Measurements from ENCODE around the gene STPG4.
"Not testable (repeated sequence)": the region's sequence is repeated elsewhere in the genome, so short reads cannot be mapped to it uniquely, and the experiment has no call there.

The STPG4 gene, protein sequence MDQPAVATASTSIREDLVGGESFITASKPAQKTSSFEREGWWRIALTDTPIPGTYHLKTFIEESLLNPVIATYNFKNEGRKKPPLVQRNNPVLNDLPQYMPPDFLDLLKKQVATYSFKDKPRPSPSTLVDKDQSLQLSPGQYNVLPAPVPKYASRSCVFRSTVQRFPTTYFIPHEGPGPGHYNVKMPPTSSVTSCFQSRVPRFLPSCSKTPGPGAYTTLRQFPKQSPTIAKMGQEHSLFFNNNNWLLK

DNA sequence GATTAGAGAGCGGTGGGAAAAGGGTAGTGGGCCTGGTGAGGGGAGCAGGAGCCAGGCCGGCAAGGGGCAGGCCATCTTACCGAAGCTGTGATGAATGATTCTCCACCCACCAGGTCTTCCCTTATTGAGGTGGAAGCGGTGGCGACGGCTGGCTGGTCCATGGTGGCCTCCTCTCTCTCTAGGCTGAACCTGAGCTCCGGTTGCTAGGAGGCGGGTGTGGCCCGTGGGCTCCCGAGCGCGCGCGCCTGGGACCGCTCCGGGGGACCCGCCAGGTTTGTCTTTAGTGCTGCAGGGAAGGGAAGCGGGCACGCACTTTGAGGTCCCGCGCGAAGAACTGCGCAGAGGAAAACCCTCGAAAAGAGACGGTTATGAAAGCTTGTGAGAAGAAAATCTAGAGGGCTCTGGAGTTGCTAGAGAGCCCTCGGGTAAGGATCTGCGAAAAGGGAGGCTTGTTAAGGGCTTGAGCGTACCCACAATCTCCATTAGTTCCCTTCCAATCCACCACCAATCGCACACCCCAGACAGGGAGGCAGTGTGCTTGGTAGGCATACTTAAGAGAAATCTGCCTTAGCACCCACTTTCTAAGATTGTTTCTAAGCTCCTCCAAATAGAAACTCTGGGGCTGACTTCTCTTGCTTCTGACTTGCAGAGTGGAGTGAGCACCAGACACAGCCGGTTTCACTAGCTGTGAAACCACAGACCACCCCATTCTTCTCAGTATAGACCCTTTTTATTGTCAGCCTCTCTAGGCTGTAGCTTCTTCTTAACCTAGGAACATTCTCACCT lies at the start of gene STPG4:
Gene STPG4, minus strand, starts transcription at position 218 of the 786 bp plus-strand sequence. Its CDS starts 57 bp downstream, at position 161.
- DNase-seq (ENCODE audit: low read depth) = no peak

DNA sequence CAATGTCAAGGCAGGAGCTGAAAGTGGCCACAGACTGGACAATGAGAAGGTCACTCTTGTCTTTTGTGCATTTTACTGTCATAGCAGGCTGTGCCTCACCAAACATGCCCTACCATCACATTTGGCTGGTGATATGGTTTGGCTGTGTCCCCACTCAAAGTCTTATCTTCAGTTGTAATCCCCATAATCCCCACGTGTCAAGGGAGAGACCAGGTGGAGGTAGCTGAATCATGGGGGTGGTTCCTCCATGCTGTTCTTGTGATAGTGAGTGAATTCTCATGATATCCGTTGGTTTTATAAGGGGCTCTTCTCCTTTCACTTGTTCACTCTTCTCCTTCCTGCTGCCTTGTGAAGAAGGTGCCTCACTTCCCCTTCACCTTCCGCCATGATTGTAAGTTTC lies 49.6 kb upstream of the STPG4 start:
- DNase-seq (ENCODE audit: low read depth) = no peak

DNA sequence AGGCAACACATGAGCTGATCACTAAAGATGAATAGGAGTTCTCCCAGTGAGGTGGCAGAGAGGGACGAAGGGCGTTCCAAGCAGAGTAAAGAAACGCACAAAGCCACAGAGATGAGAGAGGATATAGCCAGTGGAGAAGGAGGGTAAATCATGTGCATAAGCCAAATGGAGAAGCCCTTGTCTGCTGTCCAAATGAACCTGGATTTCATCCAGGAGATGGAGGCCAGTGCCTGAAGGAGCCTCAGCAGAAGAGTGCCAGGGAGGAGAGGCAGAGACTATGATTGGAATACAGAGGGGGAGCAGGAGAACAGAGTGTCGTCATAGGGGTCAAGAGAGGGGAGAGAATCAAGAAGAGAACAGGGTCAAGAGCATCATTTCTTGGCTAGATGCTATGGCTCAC lies 48.9 kb upstream of the STPG4 start:
- DNase-seq (ENCODE audit: low read depth) = no peak

DNA sequence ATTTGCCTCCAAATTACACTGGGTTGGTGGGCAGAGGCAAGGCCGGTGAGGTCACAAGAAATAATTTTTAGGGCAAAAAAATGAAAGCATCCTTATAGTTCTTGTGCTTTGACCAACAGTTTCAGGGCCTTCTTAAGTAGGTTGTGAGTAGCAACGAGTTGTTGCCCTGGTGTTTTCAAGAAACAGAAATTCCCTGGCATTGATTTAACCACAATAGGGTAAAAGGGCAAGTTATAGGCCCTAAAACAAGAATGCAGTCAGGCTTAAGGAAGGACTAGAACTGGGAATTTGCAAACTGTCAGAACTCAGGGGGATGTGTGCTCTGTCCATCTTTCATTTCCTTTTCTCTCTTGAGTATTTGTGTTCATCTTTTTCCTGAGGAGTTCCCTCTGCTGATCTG lies 46.1 kb upstream of the STPG4 start:
- peak; percentile 51 for DNase-seq (ENCODE audit: low read depth)

DNA sequence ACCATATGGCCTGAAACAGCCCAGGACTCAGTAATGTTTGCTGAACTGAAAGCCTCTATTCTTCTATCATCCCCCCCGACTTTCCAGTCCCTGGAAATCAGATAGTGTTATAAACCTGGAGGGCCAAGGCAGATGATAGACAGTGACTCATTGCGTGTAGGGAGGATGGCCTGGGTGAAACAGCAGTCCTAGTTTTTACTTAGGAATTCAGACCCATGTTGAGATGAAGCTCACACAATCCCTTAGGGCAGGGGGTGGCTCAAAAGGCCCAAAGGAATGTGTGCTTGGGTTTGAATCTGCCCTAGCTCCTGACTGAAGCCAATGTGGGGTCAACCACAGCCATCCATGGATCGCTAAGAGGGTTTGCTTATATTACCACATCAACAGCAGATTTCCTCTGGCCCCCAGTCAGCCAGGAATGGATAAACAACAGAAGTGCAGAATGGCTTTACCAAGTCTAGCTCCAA lies 43.9 kb upstream of the STPG4 start:
- peak; percentile 100 for DNase-seq (ENCODE audit: low read depth)

DNA sequence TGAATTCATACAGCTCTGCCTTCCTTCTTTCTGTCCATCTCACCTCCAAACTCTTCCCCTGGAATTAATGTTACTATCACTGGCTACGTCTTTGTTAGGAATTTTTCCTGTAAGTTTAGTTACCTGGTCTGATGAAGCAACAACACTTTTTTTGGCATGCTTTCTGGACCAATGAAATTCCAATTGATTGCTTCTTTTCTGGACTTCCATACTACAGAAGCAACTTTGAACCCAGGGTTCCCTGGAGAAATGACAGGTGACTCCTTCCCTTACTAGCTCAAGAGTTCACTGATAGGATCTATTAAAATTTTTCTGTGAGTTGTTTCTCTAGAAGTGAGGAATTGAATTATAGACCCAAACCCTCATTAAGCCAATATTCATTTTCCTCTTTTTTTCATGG lies 41.4 kb upstream of the STPG4 start:
- no peak for DNase-seq (ENCODE audit: low read depth)

DNA sequence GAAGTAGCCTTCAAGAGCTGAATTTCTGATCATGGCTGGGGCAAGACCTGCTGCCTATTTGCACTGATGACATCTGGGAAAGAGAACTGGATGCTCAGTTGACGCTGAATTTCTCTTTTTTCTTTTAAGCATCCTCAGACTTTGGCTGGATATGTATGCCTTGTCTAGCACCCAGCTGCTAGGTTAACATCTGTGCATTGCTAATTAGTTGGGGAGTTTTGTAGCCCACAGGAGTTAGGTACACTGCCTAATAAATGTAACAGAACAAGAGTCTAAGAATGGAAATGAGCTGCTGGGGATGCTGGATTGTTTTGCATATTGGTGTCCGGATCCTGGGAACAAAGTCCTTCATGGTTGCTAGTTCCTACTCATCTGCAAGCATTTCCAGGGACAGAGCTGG lies 40.9 kb upstream of the STPG4 start:
- no peak for DNase-seq (ENCODE audit: low read depth)

DNA sequence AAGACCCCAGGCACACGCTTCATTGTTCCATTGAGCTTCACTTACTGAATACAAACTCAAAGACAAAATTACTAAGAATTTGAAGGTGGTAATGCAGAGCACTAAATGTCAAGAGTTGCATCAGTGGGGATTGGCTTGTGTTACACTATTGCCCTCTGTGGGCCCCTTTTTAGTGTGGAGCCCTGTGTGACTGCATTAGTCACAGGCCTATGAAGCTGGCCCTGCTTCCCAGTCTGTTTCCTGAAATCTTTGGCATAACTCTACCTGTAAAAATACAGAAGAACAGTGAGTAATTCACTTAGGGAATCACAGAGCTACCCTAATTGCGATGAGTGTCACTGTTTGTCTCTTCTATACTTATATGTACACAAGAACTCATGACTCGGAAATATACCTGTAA lies 40.0 kb upstream of the STPG4 start:
- peak; percentile 78 for DNase-seq (ENCODE audit: low read depth)

DNA sequence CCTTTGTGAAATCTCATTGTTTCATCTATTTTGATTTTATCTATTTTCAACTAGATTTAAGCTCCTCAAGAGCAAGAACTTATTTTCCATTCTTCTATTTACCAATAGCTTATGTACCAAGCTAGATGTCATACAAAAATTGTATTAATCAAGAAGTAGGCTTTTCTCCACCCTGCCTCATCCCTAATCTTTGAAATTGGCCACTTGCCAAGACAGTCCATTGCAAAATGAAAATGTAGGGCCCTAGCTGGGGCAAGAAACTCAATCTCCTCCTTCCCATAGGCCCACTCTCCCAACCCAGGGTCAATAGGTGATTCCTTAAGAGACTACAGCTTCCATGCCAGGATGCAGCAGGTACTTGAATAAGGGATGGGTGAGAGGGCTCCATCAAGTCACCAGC lies 39.3 kb upstream of the STPG4 start:
- DNase-seq (ENCODE audit: low read depth) = no peak

DNA sequence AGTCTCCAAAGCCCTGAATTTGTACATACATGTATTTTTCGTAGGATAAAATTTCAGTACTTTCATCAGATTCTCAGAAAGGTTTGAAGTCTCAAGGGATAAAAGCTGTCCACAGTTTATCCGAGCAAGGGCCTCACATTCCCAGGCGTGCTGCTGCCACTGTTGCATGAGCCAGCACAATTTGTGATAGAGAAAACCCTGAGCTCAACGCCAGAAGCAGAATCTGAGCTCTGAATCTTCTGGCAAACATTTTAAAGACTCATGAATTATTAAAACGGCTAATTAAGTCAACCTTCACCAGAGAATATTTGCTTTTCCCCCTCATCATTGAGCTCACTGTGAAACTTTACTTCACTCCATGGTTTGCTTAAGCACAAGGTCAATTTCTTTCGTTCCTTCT lies 38.5 kb upstream of the STPG4 start:
- DNase-seq (ENCODE audit: low read depth) = no peak

DNA sequence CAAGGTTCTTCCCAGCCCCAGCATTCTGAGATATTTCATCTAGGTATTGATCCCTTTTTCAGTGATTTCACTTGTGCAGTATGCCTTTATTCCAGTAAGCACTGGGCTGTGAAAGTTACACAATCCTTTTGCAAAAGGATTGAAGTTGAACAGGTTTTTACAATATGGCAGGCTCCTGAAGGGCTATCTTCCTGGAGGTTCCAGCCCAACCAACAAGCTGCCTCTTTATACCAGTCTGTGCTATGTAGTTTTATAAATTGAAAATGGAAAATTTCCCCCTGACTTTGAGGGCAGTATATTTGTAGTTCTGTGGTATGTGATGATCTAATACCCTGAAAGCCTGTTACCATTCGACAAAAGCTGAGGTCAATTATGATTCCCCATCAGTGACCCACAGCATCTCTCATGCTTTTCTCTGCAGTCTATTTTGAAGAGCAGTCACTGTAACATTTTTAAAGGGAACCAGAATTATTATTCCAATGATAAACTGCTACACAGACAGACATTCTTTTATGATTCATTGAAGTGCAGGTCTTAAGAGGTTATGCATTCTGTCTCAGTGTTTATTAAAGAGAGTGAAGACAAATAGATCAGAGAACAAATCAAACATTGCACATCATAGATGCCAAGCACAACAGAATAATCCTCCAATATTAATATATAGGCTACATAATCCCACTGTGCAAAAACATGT lies 35.2 kb upstream of the STPG4 start:
- DNase-seq (ENCODE audit: low read depth) = peak; percentile 87

DNA sequence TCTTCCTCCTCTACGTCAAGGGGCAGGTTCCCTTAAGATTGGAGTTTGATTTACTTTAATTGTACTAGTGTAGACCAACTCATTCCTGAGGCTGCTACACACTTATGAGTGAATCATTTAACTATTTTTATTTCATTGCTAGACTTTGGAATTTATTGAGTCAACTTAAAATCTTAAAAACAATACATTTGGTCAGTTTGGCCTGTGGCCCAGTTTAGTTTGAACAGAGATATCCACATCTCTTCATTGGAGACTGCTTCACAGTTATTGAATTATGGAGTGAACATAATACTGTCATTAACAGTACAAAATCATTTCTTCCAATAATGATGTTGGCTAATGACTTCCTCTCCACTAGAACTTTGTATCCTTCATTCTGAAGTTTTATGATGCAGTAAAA lies 34.5 kb upstream of the STPG4 start:
- DNase-seq (ENCODE audit: low read depth) = peak; percentile 96

DNA sequence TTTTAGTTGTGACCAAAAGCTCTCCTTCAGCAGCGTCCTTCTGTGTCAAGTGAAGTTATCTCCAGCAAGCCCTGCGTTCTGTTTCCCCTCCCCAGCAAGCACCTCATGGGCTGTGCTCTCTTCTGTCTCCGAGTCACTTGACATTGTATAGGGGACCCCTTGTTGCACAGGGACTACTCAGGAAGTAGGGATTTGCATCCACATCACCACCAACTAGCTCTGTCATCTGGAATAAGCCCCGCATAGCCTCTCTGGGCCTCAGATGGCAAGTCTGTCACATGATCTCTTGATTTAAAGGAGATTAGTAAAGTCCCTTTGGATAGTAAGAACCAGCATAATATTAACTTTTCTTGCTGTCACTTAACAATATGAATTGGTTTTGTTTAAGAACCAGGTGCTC lies 32.0 kb upstream of the STPG4 start:
- DNase-seq (ENCODE audit: low read depth) = no peak

DNA sequence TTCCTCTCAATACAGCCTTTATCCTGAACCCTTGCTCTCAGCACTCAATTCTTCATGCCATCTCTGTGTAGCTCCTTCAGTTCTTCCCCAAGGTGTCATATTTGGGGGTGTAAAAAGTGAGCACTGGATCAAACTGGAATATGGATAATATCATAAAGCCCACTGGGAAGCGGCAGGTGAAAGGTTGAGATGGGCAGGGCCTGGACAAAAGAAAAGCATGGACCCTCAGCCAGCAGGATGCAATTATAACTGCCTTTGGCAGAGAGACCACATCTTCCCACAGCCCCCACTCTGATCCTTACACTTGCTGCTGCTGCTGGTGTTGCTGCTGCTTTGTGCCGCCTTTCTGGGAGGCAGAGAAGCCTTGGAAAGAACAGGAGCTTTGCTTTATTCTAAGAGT lies 31.2 kb upstream of the STPG4 start:
- DNase-seq (ENCODE audit: low read depth) = no peak

DNA sequence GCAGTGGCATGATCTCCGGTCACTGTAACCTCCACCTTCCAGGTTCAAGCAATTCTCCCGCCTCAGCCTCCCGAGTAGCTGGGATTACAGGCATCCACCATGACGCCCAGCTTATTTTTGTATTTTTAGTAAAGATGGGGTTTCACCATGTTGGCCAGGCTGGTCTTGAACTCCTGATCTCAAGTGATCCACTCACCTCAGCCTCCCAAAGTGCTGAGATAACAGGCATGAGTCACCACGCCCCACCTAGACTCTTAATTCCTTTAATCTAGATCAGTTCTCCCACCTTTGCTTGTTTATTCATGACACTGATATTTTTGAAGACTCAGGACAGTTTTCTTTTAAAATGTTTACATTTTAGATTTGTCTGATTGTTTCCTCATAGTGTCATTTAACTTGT lies 30.0 kb upstream of the STPG4 start:
- DNase-seq (ENCODE audit: low read depth) = not testable (repeated sequence)

DNA sequence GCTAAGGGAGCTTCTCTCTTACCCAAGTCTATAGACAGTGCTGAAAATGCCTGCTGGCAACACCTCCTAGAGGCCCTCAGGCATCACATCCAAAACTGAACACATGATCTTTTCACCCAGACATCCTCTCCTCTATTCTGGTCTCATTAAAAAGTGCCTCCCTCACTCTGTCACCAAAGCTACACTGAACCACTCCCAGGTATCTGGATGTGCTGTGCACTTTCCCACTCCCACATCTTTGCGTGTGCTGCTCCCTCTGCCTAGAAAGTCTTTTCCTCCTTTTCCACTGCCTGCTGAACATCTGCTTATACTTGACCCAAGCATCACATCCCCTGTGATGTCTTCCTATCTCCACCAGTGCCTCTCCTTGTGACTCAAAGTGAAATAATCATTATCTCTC lies 26.1 kb upstream of the STPG4 start:
- DNase-seq (ENCODE audit: low read depth) = no peak

DNA sequence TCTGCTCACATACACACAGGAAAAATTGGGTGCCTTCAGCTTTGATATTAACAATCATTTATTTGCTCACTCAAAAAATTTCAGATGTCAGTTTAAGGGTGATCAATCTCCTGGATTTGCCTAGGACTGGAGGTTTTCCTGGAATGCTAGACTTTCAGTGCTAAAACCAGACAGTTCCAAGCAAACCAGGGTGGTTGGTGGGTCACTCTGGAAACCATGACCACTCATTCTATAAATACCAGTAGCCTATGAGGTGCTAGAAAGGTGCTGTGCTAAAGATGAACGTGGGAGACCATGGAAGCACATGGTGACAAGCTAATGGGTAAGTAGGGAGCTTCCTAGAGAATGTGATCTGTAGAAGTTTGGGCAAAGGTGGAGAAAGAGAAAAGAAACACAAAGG lies 25.4 kb upstream of the STPG4 start:
- no peak for DNase-seq (ENCODE audit: low read depth)

DNA sequence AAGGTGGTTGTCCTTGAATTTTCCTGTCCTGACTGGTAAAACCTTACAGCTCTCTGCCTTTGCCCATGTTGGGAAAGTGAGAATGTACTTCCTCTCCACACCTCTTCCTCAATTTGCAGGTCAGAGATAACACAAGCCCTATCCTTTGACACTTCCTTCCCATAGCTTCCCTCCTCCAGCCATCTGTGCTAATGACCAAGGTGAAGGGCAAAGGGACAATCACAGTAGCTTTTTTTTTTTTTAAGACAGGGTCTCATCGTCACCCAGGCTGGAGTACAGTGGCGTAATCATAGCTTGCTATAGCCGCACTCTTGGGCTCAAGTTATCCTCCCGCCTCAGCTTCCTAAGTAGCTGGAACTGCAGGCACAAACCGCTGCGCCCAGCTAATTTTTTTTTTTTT lies 24.3 kb upstream of the STPG4 start:
- DNase-seq (ENCODE audit: low read depth) = no peak

DNA sequence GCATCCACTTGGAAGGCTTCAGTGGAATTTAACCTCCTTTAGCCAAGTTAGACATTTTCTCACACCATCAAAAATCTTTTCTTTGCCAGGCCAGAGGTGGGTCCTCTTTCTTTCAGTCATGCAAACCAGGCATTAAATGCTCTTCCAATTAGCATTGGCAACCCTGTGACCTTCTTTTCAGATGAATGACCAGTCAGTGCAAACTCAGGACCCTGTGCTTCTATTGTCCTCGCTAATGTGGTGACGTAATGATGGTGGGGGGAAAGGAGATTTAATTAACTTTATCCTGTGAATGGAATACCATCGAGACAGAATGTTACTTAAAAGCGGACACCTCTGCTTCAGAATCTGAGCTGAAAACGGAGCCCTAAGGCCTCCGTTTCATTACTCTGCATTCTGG lies 23.2 kb upstream of the STPG4 start:
- no peak for DNase-seq (ENCODE audit: low read depth)

DNA sequence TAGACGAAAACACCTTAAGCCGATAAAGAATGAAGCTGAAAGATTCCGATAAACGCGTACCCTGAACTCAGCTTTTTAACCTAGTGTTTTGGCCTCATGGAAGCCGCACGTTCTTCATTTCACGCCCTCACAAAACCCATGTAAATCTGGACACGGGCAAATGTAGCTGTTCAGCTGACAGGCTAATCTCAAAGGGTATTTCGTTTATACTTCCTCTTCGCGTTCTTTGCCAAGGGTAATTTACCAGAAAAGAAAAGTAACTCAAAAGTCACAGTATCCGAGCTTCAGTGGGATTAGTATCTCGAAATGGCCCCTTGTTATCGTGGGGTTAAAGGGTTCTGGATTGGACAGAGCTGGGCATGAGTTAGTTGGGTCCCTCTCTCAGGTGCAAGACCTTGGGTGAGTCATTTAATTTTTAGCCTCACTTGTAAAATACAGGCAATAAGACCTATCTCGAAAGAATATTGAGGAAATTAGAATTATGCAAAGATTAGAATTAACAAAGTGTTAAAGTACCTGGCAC lies 22.0 kb upstream of the STPG4 start:
- no peak for DNase-seq (ENCODE audit: low read depth)

DNA sequence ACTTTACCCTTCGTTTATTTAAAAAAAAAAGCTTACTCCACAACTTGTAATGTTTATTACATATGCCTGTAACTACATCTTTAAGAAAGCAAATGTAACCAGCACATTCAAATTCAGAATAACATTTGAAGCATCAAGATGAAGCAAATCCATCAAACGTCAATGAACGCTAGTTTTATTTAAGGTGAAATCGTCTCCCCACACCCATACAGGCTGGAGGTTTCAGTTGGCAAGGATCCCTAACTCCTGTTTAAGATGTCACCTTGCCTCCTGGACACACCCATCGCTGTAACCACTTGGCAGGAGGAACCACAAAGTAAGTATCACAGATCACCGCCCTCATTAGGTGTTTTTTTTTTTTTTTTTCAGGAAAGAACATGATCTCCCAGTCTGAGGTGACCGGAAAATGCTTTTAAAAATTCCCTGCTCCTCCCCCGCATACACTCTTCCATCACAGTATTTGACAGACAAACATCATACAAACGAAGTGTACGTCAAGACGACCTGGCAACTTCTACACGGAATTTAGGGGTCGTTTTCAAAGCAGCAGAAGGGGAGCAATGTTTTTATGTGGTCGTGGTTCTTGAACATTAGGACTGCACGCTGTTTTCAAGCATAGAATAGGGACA lies 19.7 kb upstream of the STPG4 start:
- DNase-seq (ENCODE audit: low read depth) = peak; percentile 84

DNA sequence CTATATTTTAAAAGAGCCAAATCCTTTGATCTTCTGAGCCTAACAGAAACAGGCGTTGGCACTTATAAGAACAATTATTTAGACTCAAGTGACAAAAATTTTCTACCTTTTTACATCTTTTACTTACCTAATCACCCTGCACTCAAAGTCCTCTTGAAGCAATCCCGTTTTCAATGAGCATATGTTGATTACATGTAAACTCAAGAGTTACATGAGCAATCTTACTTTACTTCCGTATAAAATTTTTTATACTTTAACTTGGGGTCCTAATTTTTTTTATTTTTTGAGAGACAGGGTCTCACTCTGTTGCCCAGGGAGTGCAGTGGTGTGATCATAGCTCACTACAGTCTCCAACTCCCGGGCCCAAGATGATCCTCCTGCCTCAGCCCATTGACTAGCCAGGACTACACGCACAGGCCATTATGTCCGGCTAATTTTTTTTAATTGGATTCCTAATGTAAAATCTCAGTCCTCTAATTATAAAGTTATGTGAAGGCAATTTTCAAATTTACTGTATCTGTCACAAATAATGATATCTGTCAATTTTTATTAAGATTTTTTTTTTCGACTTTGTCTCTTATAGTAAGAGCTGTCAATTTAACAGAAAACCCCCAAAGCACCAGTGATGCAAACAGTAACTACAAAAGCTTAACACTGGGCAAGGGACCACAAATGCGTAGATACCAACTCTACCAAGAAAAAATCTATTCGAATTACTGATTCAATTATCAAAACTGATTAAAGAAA lies 19.1 kb upstream of the STPG4 start:
- DNase-seq (ENCODE audit: low read depth) = peak; percentile 45
